LNCAP (cell line): Measurements from ENCODE around the gene ZNF688.

Experiments
- TF ChIP-seq, protein P1 (sequence below): fragments of 450-650 bp; IDR thresholded peaks from 2 replicates; pipeline ENCODE4 v1.5.1; 2017; ENCODE audit warnings: mild to moderate bottlenecking

The ZNF688 gene

DNA sequence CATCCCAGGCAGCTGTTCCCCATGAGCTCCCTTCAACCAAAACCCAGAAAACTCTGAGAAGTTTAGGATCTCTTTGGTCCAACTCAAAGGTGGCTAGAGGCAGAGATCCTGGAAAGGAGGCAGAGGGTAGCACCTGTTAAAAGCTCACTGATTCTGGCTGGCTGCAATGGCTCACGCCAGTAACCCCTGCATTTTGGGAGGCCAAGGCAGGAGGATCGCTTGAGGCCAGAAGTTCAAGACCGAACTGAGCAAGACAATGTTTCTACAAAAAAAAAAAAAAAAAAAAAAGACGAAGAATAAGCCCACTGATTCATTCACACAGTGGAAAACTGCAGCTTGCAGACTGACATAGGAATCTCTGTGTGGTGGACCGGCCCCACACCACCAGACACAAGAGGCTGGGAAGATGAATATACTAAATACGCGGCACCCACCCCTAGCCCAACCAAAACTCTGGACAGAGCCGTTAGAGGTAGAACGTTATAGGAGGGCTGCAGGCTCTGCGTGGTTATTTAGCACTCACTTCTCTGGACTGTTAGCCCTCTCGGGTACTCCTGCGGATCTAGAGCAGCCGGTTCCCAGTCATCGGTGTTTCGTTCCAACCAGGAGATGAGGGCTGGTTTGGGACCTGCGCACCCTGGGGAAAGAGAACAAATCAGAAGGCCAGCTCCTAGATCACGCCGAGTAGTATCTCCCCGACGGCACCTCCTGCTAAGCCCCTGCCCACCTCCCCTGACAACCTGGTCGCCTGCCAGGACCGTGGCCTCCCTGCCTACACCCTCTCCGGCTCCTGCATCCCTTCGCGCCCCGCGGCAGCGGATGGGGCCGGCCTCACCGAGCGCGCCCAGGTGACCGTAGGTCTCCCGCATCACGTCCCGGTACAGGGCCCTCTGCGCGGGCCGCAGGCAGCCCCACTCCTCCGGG, 37.8 kb upstream of the ZNF688 start:
- TF ChIP-seq, protein P1, sequence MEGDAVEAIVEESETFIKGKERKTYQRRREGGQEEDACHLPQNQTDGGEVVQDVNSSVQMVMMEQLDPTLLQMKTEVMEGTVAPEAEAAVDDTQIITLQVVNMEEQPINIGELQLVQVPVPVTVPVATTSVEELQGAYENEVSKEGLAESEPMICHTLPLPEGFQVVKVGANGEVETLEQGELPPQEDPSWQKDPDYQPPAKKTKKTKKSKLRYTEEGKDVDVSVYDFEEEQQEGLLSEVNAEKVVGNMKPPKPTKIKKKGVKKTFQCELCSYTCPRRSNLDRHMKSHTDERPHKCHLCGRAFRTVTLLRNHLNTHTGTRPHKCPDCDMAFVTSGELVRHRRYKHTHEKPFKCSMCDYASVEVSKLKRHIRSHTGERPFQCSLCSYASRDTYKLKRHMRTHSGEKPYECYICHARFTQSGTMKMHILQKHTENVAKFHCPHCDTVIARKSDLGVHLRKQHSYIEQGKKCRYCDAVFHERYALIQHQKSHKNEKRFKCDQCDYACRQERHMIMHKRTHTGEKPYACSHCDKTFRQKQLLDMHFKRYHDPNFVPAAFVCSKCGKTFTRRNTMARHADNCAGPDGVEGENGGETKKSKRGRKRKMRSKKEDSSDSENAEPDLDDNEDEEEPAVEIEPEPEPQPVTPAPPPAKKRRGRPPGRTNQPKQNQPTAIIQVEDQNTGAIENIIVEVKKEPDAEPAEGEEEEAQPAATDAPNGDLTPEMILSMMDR = no peak

DNA sequence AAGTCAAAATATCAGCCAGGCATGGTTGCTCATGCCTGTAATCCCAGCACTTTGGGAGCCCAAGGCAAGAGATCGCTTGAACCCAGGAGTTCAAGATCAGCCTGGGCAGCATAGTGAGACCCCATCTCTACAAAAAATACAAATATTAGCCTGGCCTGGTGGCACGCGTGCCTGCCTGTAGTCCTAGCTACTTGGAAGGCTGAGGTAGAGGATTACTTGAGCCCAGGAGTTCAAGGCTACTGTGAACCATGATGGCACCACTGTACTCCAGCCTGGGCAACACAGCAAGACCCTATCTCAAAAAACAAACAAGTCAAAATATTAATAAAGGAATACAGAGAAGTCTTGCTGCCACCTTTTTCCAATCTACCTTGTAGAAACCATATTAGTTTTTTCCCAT, 34.5 kb upstream of the ZNF688 start:
- TF ChIP-seq, protein P1 = no peak

DNA sequence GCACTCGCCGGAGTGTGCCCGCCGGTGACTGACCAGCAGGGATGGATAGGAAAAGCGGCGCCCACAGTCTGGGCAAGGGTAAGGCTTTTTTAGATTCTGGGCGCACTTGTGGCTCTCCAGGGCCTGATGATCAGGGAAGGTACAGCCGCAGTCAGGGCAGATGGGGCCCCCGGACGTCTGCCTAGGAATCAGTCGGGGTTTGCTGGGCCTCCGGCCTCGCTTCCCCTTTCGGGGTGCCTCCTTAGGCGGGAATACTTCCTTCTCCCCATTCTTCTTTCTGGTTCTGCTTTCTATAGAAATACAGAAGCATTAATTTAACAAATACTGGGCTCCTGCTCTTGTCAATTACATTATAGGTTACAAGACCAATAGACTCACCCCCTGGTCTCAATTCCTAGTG, 33.6 kb upstream of the ZNF688 start:
- TF ChIP-seq, protein P1 = no peak

DNA sequence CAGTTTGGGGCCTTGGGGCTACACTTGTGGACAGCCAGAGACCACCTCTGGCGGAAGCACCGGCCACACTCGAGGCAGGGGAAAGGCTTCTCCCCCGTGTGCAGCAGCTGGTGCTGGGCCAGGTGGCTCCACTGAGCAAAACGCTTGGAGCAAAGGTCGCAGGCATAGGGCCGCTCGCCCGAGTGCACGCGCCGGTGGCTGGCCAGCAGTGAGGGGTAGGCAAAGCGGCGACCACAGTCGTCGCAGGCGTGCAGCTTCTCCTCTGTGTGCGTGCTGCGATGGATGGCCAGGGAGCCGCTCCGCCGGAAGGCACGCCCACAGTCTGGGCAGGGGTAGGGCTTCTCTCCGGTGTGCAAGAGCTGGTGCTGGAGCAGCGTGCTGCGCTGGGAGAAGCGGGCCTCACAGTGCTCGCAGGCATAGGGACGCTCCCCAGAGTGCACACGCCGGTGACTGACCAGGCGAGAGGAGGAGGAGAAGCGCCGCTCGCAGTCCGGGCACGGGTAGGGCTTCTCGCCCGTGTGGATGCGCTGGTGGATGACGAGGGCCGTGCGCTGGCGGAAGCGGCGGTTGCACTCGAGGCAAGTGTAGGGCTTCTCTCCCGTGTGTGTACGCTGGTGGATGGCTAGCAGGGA, 32.9 kb upstream of the ZNF688 start:
- TF ChIP-seq, protein P1 = no peak

DNA sequence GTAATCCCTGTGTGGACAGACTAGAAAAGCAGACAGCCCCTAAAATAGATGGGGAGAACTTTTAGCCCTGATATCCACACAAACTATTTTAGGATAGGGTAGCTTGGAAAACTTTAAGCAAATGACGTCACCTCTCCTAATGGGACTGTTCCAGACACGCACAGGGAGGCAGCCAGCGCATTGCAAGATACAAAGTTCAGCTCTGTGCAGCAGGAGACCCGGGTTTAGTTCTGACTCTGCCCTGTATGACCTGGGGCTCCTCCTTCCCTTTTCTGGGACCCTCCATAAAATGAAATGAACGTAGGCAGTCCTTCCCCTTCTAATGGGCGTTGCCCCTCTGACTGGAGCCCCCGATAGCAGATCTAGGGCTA, 32.4 kb upstream of the ZNF688 start:
- TF ChIP-seq, protein P1 = no peak

DNA sequence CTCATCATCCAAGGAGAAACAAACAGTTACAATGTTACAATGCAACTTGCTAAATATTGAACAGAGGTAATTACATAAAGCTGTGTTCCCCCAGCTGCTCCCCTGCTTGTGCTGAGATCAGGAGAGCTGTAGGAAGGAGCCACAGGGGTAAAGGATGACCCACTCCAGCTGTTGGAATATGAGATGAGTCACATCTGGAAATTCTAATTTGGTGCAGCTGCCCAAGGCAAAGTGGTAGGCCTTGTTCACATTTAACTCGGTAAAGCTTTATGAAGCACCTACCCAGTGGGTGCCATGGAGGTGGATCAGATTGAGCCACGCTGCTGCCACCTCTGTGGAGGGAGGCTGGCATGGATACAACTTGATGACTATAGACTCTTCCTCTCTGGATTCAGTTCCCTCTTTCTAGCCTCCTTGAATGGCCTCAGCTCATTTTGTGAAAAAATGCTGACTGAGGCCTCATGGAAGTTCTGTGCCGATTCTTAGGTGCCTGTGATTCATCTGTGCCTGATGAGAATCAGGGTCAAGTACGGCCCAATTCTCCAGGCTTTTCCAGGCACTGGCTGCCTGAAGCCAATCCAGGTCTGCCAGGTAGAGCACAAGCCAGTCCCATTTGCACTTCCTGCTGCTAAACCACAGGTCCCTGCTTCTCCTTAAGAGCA, 31.2 kb upstream of the ZNF688 start:
- TF ChIP-seq, protein P1 = no peak

DNA sequence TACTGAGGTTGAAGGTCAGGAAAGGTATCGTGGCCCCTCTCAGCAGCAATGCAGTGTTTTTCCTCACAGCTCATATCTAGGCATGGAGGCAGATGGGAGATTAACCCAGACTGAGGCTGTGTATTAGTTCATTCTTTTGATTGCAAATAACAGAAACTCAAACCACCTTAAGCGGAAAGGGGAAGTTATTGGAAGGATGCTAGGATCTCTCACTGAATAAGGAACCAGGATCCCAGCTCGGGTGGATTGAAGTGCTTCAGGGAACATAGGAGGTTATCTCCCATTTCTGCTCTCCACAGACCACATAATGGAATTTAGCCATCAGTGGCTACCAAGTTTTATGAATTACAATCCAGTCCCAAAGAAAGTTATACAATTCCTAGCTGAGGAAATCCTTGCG, 30.5 kb upstream of the ZNF688 start:
- TF ChIP-seq, protein P1 = no peak
